LHCN-M2 (cell line): Measurements from ENCODE around the gene TXNDC12. TPM values are rescaled to one million over a fixed set of nuclear protein-coding genes. Genes with fewer than 3 reads are reported as not detected.
A peak's percentile ranks its signal among the peaks of the same experiment; 100 is the strongest.

Experiments used
- DNase-seq: peaks from one replicate; pipeline ENCODE4 v3.0.0-alpha.2; 2012; ENCODE audit warnings: low read depth
- total RNA-seq: library from RNA; depleted of rRNA; stranded (reverse); fragments of >200 nt; gene quantifications from 2 replicates; pipeline ENCODE4 v1.2.3, GENCODE V29; 2014; rRNA removed

Gene TXNDC12
- total RNA-seq, 1 experiment from 2014 or later, result 58.0 TPM

- peak; percentile 85 for DNase-seq
Observed at GRCh38 chr1:52002038-52002917, 52.7 kb downstream of the TXNDC12 start.

- DNase-seq, result no peak
Observed at GRCh38 chr1:51998701-51999100, 56.3 kb downstream of the TXNDC12 start.

GRCh38 chr1:51997974-51998382, 57.0 kb downstream of the TXNDC12 start:
- DNase-seq, result no peak

- DNase-seq, result peak; percentile 65
Observed at GRCh38 chr1:51990478-51990965, 64.5 kb downstream of the TXNDC12 start, which contains the start of gene RAB3B. TSS of gene RAB3B (minus strand) at chr1:51990700. CDS start at chr1:51977117, 13,583 bp downstream.

GRCh38 chr1:51989582-51990477, 65.2 kb downstream of the TXNDC12 start:
- DNase-seq, result no peak

GRCh38 chr1:51988254-51988653, 66.7 kb downstream of the TXNDC12 start:
- DNase-seq, result no peak

GRCh38 chr1:51986718-51987117, 68.3 kb downstream of the TXNDC12 start:
- DNase-seq, result no peak

- no peak for DNase-seq
Observed at GRCh38 chr1:51982161-51982560, 72.8 kb downstream of the TXNDC12 start.

GRCh38 chr1:51981555-51981954, 73.4 kb downstream of the TXNDC12 start:
- no peak for DNase-seq

- no peak for DNase-seq
Observed at GRCh38 chr1:51978099-51978498, 76.9 kb downstream of the TXNDC12 start.

- no peak for DNase-seq
Observed at GRCh38 chr1:51976846-51977602, 78.0 kb downstream of the TXNDC12 start.

- no peak for DNase-seq
Observed at GRCh38 chr1:51973587-51974474, 81.2 kb downstream of the TXNDC12 start.

Other genes with a start within 250 kb of the TXNDC12 start
- 57.3 and 59.6 TPM in 2 replicates for gene NRDC, start 176.5 kb downstream of the TXNDC12 start, total RNA-seq
- 12.2 and 12.4 TPM in 2 replicates for gene RAB3B, start 64.5 kb downstream of the TXNDC12 start, total RNA-seq
- 17.8 and 21.0 TPM in 2 replicates for gene KTI12, start 21.4 kb downstream of the TXNDC12 start, total RNA-seq
- 56.1 and 68.6 TPM in 2 replicates for gene BTF3L4, start 1.1 kb upstream of the TXNDC12 start, total RNA-seq
- gene ZFYVE9, start 86.9 kb upstream of the TXNDC12 start, total RNA-seq, result 22.5 and 23.9 TPM in 2 replicates